Epithelial cell of proximal tubule (primary cell): Measurements from ENCODE around the gene TSTD2. TPM values are rescaled to one million over a fixed set of nuclear protein-coding genes. Genes with fewer than 3 reads are reported as not detected.

Experiments
- DNase-seq: peaks from one replicate; pipeline ENCODE4 v3.0.0-alpha.2; 2011; ENCODE audit warnings: low read depth
- H3K4me3 ChIP-seq: 2 replicates; pipeline ENCODE4 v1.5.1; 2011; ENCODE audit warnings: low read depth, mild to moderate bottlenecking, low read length
- total RNA-seq: library from RNA; depleted of rRNA; stranded (reverse); fragments of >200 nt; gene quantifications from 2 replicates; pipeline ENCODE4 v1.2.3, GENCODE V29; 2015
- TF ChIP-seq, protein P1 (sequence below): conservative IDR thresholded peaks from 2 replicates; pipeline ENCODE4 v1.5.1; 2012; ENCODE audit warnings: low read depth, mild to moderate bottlenecking, low read length

Gene TSTD2
- total RNA-seq, 1 donor from 2014 or later, result 21.9 TPM

DNA sequence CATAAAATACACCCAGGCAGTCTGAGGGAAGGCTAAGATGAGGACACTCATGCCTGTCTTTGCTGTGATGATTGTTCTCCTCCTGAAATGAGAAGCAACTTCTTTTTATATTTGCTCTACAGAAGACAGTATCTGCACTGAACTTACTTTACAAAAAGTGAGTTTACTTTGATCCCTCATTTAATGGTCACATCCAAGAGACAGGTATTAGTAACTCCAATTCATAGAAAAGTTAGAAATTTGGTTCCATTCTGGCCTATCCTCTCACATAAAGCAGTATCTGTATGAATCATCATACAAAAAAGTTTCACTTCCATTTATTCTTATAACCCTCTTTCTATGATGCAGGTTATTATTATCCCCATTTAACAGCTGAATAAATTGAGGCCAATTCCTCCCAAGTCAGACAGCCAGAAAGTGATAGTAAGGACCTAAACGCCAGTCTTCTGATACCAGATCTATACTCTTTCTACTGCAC is 15.2 kb downstream of the TSTD2 start:
- TF ChIP-seq, protein P1, sequence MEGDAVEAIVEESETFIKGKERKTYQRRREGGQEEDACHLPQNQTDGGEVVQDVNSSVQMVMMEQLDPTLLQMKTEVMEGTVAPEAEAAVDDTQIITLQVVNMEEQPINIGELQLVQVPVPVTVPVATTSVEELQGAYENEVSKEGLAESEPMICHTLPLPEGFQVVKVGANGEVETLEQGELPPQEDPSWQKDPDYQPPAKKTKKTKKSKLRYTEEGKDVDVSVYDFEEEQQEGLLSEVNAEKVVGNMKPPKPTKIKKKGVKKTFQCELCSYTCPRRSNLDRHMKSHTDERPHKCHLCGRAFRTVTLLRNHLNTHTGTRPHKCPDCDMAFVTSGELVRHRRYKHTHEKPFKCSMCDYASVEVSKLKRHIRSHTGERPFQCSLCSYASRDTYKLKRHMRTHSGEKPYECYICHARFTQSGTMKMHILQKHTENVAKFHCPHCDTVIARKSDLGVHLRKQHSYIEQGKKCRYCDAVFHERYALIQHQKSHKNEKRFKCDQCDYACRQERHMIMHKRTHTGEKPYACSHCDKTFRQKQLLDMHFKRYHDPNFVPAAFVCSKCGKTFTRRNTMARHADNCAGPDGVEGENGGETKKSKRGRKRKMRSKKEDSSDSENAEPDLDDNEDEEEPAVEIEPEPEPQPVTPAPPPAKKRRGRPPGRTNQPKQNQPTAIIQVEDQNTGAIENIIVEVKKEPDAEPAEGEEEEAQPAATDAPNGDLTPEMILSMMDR, result no peak
- no peak overlapping the region for H3K4me3 ChIP-seq
- no peak for DNase-seq

DNA sequence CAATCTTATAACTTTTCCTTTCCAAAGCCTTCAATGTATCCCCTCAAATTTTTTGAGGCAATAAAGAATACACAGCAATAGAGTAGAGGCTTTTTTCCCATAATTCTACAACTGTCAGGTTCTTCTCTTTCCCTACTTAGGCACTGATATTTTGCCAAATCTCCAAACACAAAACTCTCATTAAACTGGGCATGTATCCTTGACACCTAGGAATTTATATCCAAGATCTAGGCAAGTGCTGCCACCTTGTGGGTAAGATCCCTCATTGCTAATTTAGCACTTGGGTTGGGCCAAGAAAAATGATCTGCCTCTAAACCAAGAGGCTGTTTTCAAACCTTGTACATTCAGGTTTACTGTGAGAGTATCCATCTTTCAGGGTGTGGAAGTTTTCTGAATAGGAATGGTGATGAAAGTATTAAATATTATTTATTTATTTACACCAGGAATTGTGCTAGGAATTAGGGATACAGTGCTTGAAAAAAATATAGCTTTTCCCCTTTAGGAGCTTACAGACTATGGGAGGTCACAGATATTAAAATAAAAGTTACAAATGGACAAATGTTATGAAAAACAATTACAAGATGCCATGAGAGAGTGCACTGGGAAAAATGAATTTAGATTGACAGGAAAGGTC is 17.6 kb downstream of the TSTD2 start:
- TF ChIP-seq, protein P1, result peak; percentile 88
- no peak overlapping the region for H3K4me3 ChIP-seq
- DNase-seq, result no peak

- DNase-seq, result no peak
- TF ChIP-seq, protein P1, result no peak
- H3K4me3 ChIP-seq, result no peak overlapping the region
Measured at GRCh38 chr9:97604901-97605645, 28.1 kb downstream of the TSTD2 start.

- no peak for DNase-seq
- no peak overlapping the region for H3K4me3 ChIP-seq
- TF ChIP-seq, protein P1, result no peak
Measured at GRCh38 chr9:97602430-97602829, 30.7 kb downstream of the TSTD2 start.

GRCh38 chr9:97601228-97601898 is 31.8 kb downstream of the TSTD2 start:
- TF ChIP-seq, protein P1, result no peak
- no peak overlapping the region for H3K4me3 ChIP-seq

GRCh38 chr9:97600531-97601227 is 32.5 kb downstream of the TSTD2 start:
- no peak for DNase-seq
- no peak overlapping the region for H3K4me3 ChIP-seq
- TF ChIP-seq, protein P1, result no peak

More at GRCh38 chr9:97601228-97601898, 31.8 kb downstream of the TSTD2 start:
- no peak for DNase-seq
